Natural killer cell treated with Interleukin-12 subunit alpha and Interleukin-12 subunit beta and Interleukin-15 and Interleukin-18, amount 100 ng/mL, for 72 hours (primary cell): ENCODE measurements around the gene MCC. TPM values are rescaled to one million over a fixed set of nuclear protein-coding genes. Genes with fewer than 3 reads are reported as not detected.

Source experiments
- ATAC-seq, 2 donors: fragments of 150-1000 bp; cut with Tn5 transposase in 1 of 2; sonication (Bioruptor Pico), chemical (Tn5 transposase) in 1 of 2; 2 replicates each; pipeline ENCODE4 v1.10.0; 2021
- DNase-seq: peaks from one replicate; pipeline ENCODE4 v3.0.0; 2022; ENCODE audit warnings: low spot score
- H3K27ac Mint-ChIP-seq, 2 donors: 1 replicate in 1 of 2; 2 replicates in 1 of 2; pipeline ENCODE4 v1.8.0; 2022; ENCODE audit warnings: mixed read lengths in 2 of 2, mild to moderate bottlenecking in 1 of 2, moderate library complexity in 1 of 2
- H3K27me3 Mint-ChIP-seq, 2 donors: 1 replicate in 1 of 2; 2 replicates in 1 of 2; pipeline ENCODE4 v1.8.0; 2022; ENCODE audit warnings: mixed read lengths in 2 of 2
- H3K36me3 Mint-ChIP-seq: one replicate; pipeline ENCODE4 v1.8.0; 2022; ENCODE audit warnings: mixed read lengths
- H3K4me1 Mint-ChIP-seq, 2 donors: 1 replicate in 1 of 2; 2 replicates in 1 of 2; pipeline ENCODE4 v1.8.0; 2022; ENCODE audit warnings: low read depth in 2 of 2, mixed read lengths in 2 of 2, mild to moderate bottlenecking in 1 of 2
- H3K4me3 Mint-ChIP-seq: one replicate; pipeline ENCODE4 v1.8.0; 2022; ENCODE audit warnings: mixed read lengths
- H3K9me3 Mint-ChIP-seq: 2 replicates; pipeline ENCODE4 v1.8.0; 2022; ENCODE audit warnings: mixed read lengths
- total RNA-seq, 2 donors: library from RNA; stranded (reverse); gene quantifications; one replicate each; pipeline ENCODE4 v1.2.3, GENCODE V29; 2022

MCC gene
- total RNA-seq, 2 donors from 2014 or later, result 0.45 to 3.8 TPM

DNA sequence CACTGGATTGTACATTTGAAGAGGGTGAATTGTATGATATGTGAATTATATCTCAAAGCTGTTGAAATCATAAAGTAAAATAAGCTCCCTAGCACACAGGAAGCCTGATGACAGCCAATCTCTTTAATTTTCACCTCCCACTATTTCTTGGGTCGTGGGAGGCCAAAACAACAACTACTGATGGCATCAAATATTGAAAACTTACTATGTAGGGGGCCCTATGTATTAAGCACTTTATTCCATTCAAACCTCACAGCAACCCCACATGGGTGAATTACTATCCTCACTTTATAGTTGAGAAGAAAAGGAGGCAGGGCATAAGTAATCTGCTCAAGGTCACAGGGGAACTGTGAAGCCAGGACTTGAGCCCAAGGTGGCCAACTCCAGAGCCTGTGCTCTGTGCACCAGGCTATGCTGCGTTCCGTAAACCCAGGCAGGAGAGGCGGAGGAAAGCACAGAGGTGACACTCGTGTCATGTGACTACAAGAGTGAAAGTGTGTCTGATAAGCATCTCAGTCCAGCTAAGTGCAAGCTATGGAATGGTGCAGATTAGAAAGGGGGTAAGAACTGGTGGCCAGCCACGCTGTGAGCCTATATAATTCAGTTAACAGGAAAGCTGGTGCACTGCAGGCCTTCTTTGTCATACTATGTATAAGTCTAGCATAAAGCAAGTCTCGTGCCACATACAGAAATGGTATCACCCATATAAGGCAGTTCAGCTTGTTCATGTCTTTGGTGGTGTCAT lies 290.6 kb downstream of the MCC start:
- Mint-ChIP-seq H3K27ac (no peak overlapping the region), H3K9me3 (no peaks in the 10 kb centered on the region), H3K4me1 (no peaks in the 10 kb centered on the region), H3K36me3 (no peaks in the 10 kb centered on the region), H3K4me3 (no peak overlapping the region), H3K27me3 (peaks cover 2 to 7% of the 10 kb centered on the region in 2 donors)
- DNase-seq (no peak), ATAC-seq (no peak)

DNA sequence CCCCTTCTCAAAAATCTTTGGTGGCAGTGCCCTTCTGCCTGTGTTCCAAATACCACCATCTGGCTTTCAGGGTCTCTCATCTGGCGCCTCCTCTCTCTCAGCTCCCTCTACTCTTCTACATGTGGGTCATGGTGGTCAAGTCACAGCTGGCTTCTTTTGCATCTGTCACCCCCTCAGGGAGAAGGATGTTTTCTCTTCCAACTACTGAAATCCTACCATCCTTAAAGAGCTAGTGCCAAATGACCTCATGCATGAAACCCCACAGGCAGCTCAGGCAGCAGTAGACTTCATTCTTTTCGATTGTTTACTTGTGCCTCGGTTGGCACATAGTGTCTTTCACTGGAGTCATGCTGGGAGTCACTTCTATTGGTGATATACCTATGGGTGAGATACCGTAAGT lies 292.5 kb downstream of the MCC start:
- Mint-ChIP-seq H3K27me3 (peaks cover 2 to 7% of the 10 kb centered on the region in 2 donors), H3K4me3 (no peak overlapping the region), H3K36me3 (no peaks in the 10 kb centered on the region), H3K4me1 (no peaks in the 10 kb centered on the region), H3K9me3 (no peaks in the 10 kb centered on the region), H3K27ac (no peak overlapping the region)
- DNase-seq (no peak), ATAC-seq (no peak)

DNA sequence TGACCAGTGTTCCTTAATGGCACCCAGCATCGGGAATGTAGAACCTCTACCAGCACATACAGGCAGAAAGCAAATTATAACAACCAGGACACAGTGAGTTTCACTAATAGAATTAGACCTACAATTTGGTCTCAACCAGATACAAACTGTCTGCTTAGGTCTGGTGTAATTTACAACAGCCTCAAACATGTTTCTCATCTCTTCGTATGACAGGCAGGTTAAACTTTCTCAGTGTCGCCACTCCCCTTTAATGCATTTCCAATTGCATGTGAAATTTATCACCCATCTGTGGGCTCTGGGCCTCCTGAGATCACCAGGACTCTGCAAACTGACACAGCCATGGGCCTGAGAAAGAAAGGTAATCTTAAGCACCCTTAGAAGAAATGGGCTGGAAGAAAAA lies 293.0 kb downstream of the MCC start:
- no peaks in the 10 kb centered on the region for H3K36me3 Mint-ChIP-seq
- no peak overlapping the region for H3K4me3 Mint-ChIP-seq
- no peaks in the 10 kb centered on the region for H3K4me1 Mint-ChIP-seq
- ATAC-seq (no peak), DNase-seq (no peak)
- H3K27ac Mint-ChIP-seq, result no peak overlapping the region
- no peaks in the 10 kb centered on the region for H3K9me3 Mint-ChIP-seq
- peaks cover 0 to 7% of the 10 kb centered on the region in 2 donors for H3K27me3 Mint-ChIP-seq

DNA sequence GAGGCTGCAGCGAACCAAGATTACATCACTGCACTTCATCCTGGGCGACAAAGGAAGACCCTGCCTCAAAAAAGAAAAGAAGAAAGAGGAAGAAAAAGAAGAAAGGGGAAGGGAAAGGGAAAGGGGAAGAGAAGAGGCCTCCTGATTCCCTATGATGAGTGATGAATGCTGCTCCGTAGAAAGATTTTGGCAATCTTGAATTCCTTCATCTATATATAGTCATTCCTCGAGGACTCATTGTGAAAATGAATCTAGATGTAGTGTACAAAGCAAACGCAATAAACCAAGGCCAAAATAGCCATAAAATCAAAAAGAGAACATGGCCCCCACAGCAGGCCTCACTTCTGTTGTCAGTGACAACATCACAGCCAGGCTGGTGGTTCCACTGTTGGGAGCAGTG lies 293.7 kb downstream of the MCC start:
- H3K36me3 Mint-ChIP-seq, result no peaks in the 10 kb centered on the region
- H3K27ac Mint-ChIP-seq, result no peak overlapping the region
- peaks cover 0 to 7% of the 10 kb centered on the region in 2 donors for H3K27me3 Mint-ChIP-seq
- no peak for ATAC-seq
- H3K4me3 Mint-ChIP-seq, result no peak overlapping the region
- DNase-seq, result no peak
- no peaks in the 10 kb centered on the region for H3K9me3 Mint-ChIP-seq
- H3K4me1 Mint-ChIP-seq, result no peaks in the 10 kb centered on the region

DNA sequence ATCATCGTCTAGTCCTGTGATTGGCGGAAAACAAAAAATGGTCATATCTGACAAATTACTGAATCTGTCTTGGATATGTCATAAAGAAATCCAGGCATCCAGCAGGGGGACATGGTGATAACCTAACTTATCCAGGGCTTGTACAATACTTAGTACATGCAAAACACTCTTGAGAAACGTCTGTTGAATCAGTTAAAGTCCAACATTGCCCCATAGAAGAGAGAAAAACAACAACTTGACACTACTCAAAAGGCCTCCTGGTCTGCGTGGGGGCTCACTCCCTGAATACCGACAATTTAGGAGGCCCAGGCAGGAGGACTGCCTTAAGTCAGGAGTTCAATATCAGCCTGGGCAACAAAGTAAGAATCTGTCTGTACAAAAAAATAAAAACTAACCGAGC lies 294.1 kb downstream of the MCC start:
- peaks cover 2 to 3% of the 10 kb centered on the region in 2 donors for H3K27me3 Mint-ChIP-seq
- DNase-seq (no peak), ATAC-seq (no peak)
- no peaks in the 10 kb centered on the region for H3K36me3 Mint-ChIP-seq
- no peaks in the 10 kb centered on the region for H3K4me1 Mint-ChIP-seq
- H3K27ac Mint-ChIP-seq, result no peak overlapping the region
- H3K4me3 Mint-ChIP-seq, result no peak overlapping the region
- no peaks in the 10 kb centered on the region for H3K9me3 Mint-ChIP-seq

DNA sequence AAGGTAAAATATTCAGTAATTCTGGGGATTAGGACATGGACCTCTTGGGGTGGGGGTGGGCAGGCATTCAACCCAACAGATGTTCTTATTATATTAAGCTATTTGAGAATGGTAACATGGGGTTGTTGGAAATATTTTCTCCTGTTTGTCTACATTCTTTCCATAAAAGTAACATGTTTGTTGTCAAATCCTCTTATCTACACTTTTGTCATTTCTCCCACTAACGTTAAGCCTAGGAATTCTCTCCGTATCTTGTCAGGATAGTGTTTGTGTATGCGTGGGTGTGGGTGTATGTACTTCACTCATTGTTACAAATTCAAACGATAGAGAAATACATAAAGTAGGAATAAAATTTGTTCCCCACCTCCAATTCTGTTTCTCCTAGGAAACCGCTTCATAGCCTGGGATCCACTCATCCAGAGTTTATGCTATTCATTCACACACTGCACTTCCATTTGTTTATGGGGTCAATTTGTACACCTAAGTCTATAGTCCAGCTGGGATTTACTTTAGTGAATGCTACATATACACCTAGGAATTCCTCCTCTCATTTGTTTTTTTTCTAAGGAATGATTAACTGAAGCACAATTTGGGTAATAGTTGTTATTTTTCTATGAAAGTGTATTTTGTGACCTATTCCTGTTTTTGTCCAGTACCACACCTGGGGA lies 294.8 kb downstream of the MCC start:
- no peaks in the 10 kb centered on the region for H3K9me3 Mint-ChIP-seq
- H3K36me3 Mint-ChIP-seq, result no peaks in the 10 kb centered on the region
- peaks cover 0 to 3% of the 10 kb centered on the region in 2 donors for H3K27me3 Mint-ChIP-seq
- DNase-seq, result no peak
- no peak overlapping the region for H3K4me3 Mint-ChIP-seq
- H3K27ac Mint-ChIP-seq, result no peak overlapping the region
- no peaks in the 10 kb centered on the region for H3K4me1 Mint-ChIP-seq
- no peak for ATAC-seq

DNA sequence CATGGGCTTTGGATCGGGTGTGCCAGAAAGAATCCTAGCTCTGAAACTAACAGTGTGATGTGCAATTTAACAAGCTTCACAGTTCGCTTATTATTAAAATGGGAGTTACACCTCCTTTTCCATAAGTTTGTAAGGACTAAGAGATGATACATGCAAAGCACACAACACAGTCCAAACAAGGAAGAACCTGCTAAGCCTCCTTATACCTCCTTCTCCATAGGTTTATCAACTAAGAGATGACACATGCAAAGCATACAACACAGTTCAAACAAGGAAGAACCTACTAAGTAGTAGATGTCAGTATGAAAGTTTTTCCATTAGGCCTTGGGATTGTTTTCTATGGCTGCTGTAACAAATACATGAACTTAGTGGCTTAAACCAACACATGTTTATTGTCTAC lies 295.7 kb downstream of the MCC start:
- Mint-ChIP-seq H3K9me3 (no peaks in the 10 kb centered on the region), H3K4me3 (no peak overlapping the region), H3K27me3 (peaks cover 0 to 3% of the 10 kb centered on the region in 2 donors), H3K36me3 (no peaks in the 10 kb centered on the region), H3K4me1 (no peaks in the 10 kb centered on the region), H3K27ac (no peak overlapping the region)
- ATAC-seq, result no peak
- no peak for DNase-seq

DNA sequence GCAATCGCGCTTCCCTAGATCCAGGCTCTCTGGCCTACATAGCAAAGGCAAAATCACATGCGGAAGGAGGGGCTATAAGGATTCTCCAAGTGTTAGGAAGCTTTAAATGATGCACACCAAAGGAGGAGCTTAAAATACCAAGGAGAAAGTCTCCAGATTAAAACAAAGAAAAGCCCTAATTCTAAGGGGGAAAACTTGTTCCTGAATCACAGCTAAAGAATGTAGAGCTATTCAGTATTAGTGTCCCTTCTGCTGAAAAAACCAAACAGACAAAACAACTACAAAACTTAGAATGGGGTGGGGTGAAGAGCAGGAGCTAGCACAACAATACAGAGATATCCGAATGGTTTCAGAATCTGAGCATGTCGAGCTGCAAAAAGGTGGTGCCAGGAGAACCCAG lies 297.9 kb downstream of the MCC start:
- DNase-seq, result no peak
- peaks cover 0 to 3% of the 10 kb centered on the region in 2 donors for H3K27me3 Mint-ChIP-seq
- no peaks in the 10 kb centered on the region for H3K9me3 Mint-ChIP-seq
- ATAC-seq, result no peak
- H3K4me3 Mint-ChIP-seq, result no peak overlapping the region
- no peak overlapping the region for H3K27ac Mint-ChIP-seq
- no peaks in the 10 kb centered on the region for H3K4me1 Mint-ChIP-seq
- no peaks in the 10 kb centered on the region for H3K36me3 Mint-ChIP-seq

DNA sequence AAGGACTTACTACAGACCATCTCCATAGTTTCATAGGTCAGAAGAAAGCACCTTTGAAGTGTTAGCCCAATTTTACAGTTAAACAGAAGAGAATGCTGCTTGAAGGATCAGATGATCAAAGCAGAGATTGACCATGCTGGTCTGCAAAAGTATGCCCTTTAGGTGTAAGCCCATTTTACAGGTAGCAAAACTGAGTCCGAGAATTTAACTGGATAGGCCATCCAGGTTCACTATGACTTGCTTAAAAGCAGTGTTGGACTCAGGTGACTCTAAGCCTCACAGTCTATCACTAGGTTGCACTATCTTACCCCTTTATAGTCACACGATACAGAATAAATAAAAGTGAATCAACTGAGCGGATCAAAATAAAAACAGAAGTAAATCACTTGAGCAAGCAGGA lies 299.0 kb downstream of the MCC start:
- Mint-ChIP-seq H3K27me3 (peaks cover 0 to 3% of the 10 kb centered on the region in 2 donors), H3K4me3 (no peak overlapping the region)
- no peak for ATAC-seq

DNA sequence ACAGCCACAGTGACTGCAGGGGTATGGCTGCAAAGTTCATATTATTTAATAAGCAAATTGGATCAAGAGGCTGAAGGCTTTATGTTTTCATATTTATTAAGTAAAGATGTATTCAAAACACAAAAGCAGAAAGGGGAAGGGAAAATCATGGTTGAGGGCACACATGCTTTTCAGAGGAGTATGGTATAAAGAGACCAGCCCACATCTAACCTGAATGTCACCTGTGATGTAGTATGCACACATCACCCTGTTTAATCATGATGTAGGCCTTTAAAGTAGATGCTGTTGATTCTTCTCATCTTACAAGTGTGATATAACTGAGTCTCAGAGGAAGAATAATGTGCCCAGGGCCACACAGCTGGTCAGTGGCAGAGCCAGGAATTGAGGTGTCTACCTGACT lies 299.8 kb downstream of the MCC start:
- no peak overlapping the region for H3K4me3 Mint-ChIP-seq
- H3K27me3 Mint-ChIP-seq, result peaks cover 0 to 3% of the 10 kb centered on the region in 2 donors
- no peaks in the 10 kb centered on the region for H3K4me1 Mint-ChIP-seq
- H3K36me3 Mint-ChIP-seq, result no peaks in the 10 kb centered on the region
- ATAC-seq (no peak), DNase-seq (no peak)
- H3K27ac Mint-ChIP-seq, result no peak overlapping the region
- no peaks in the 10 kb centered on the region for H3K9me3 Mint-ChIP-seq

More for the DNA sequence above, 299.0 kb downstream of the MCC start:
- Mint-ChIP-seq H3K27ac (no peak overlapping the region), H3K9me3 (no peaks in the 10 kb centered on the region), H3K4me1 (no peaks in the 10 kb centered on the region), H3K36me3 (no peaks in the 10 kb centered on the region)
- DNase-seq, result no peak

DNA sequence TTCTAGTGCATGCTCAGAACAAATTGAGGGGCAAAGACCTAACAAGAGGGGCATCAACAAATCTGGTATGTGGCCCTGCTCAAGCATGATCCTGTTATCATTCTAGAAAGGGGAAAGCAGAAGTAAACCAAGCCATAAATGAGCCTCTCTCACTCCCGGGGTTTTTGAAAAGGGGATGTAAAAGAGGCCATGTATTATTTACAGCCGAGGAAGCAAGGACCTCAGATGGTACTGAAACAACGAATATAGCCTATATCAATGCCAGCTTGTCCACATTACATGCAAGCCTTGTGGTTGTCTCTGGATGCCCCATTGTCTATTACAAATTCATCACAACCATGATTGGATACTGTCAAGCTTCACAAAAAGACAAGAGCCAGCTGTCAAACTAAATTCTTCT lies 300.3 kb downstream of the MCC start:
- DNase-seq (no peak), ATAC-seq (no peak)
- Mint-ChIP-seq H3K27ac (no peak overlapping the region), H3K36me3 (no peaks in the 10 kb centered on the region), H3K4me3 (no peak overlapping the region), H3K27me3 (peaks cover 0 to 3% of the 10 kb centered on the region in 2 donors), H3K9me3 (no peaks in the 10 kb centered on the region), H3K4me1 (no peaks in the 10 kb centered on the region)

DNA sequence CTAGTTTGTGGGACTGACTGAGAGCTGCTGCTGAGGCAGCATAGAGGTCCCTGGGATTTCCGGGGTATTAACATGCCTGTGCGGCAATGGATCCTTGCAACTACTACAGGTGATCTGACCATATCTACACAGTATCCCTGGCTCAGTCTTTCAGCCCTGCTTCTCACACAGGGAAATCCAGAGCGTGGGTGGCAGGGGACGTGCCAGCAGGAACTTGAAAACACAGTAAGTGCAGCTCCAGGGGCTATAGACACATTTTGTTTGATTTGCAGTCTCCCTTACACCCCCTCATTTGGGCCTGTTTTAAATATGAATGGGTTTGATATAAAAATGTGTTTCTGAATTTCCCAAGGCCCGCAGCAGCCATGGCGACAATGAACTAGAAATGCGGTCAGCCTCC lies 302.2 kb downstream of the MCC start:
- ATAC-seq (no peak), DNase-seq (no peak)
- Mint-ChIP-seq H3K4me3 (no peak overlapping the region), H3K9me3 (no peaks in the 10 kb centered on the region), H3K36me3 (no peaks in the 10 kb centered on the region), H3K27ac (no peak overlapping the region), H3K27me3 (peaks cover 5 to 7% of the 10 kb centered on the region in 2 donors), H3K4me1 (no peaks in the 10 kb centered on the region)

DNA sequence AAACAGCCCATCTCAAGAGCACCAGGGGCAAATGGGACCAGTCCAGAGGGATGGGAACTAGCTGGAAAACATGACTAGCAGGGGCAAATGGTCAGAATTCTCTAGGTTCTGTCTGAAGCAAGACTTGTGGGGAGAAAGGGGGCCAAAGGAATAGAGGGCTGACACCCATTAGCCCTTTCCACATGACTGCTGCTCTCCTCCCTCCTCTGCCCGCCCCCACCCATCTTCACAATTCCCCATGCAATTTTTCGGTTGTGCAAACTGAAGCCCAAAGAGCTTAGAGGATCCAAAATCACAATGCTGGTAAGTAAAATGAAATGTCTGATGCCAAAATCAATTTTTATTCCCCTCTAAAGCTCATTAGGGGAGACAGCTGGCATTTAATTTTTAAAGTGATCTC lies 304.6 kb downstream of the MCC start:
- no peak for ATAC-seq
- H3K9me3 Mint-ChIP-seq, result no peaks in the 10 kb centered on the region
- peaks cover 12 to 20% of the 10 kb centered on the region in 2 donors for H3K27me3 Mint-ChIP-seq
- no peaks in the 10 kb centered on the region for H3K36me3 Mint-ChIP-seq
- H3K27ac Mint-ChIP-seq, result no peak overlapping the region
- H3K4me3 Mint-ChIP-seq, result no peak overlapping the region
- DNase-seq, result no peak
- no peaks in the 10 kb centered on the region for H3K4me1 Mint-ChIP-seq

DNA sequence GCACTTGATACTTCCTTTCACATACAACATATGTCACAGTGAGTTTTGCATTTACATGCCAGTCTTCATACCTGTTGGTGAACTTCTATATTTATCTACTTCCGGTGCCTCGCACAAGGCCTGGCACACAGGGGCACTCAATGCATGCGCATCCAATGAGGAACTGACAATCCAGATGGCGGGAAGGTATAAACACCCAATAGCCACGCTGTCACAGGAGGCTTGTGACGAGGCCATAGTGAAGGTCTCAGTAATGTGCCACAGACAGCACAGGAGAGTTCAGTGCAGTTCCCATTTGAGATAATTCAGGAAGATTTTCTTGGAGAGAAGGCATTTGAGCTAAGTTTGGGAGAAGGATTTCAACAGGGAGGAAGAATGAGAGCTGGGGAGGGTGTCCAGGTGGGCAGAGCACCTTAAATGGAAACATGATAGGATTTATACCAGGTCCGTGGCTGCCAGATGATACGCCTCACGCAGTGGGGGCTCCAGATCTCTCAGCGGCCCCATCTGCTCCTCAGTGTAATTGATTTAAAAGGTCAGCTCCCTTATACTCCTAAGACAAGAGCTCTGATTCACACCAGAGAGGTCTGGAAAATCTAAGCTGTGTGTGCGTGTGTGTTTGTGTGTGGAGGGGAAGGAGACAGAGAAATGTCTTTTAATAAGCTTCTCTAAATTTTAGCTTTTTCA lies 305.5 kb downstream of the MCC start:
- H3K27me3 Mint-ChIP-seq, result peaks cover 17 to 22% of the 10 kb centered on the region in 2 donors
- no peak for DNase-seq
- no peak overlapping the region for H3K4me3 Mint-ChIP-seq
- no peaks in the 10 kb centered on the region for H3K9me3 Mint-ChIP-seq
- H3K36me3 Mint-ChIP-seq, result no peaks in the 10 kb centered on the region
- H3K27ac Mint-ChIP-seq, result no peak overlapping the region
- H3K4me1 Mint-ChIP-seq, result no peaks in the 10 kb centered on the region
- no peak for ATAC-seq
